ENCODE measurements around the gene IZUMO1. TPM values are rescaled to one million over a fixed set of nuclear protein-coding genes. Genes with fewer than 3 reads are reported as not detected.
A peak's percentile ranks its signal among the peaks of the same experiment; 100 is the strongest.

IZUMO1 gene
- total RNA-seq, 2 donors from 2014 or later, result not detected

GRCh38 chr19:48737360-48737998, 9.2 kb downstream of the IZUMO1 start:
- Histone ChIP-seq H3K27me3 (peaks cover 5% of the 10 kb centered on the region), H3K4me1 (no peaks in the 10 kb centered on the region), H3K27ac (no peak overlapping the region), H3K36me3 (no peaks in the 10 kb centered on the region), H3K4me3 (no peak overlapping the region), H3K9ac (ENCODE audit: low read depth in 2 of 2, low read length in 2 of 2) (no peak overlapping the region), H3K9me3 (no peaks in the 10 kb centered on the region)
- TF ChIP-seq, protein P1, sequence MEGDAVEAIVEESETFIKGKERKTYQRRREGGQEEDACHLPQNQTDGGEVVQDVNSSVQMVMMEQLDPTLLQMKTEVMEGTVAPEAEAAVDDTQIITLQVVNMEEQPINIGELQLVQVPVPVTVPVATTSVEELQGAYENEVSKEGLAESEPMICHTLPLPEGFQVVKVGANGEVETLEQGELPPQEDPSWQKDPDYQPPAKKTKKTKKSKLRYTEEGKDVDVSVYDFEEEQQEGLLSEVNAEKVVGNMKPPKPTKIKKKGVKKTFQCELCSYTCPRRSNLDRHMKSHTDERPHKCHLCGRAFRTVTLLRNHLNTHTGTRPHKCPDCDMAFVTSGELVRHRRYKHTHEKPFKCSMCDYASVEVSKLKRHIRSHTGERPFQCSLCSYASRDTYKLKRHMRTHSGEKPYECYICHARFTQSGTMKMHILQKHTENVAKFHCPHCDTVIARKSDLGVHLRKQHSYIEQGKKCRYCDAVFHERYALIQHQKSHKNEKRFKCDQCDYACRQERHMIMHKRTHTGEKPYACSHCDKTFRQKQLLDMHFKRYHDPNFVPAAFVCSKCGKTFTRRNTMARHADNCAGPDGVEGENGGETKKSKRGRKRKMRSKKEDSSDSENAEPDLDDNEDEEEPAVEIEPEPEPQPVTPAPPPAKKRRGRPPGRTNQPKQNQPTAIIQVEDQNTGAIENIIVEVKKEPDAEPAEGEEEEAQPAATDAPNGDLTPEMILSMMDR (IDR thresholded peaks at IDR 0.05), result no peak
- intact Hi-C loops (cut with DNase I), result loop anchor here (5.0 kb wide), 2 partner anchors 60 to 90 kb away; partner anchors contain the start of gene CA11
- no peak for DNase-seq

DNA sequence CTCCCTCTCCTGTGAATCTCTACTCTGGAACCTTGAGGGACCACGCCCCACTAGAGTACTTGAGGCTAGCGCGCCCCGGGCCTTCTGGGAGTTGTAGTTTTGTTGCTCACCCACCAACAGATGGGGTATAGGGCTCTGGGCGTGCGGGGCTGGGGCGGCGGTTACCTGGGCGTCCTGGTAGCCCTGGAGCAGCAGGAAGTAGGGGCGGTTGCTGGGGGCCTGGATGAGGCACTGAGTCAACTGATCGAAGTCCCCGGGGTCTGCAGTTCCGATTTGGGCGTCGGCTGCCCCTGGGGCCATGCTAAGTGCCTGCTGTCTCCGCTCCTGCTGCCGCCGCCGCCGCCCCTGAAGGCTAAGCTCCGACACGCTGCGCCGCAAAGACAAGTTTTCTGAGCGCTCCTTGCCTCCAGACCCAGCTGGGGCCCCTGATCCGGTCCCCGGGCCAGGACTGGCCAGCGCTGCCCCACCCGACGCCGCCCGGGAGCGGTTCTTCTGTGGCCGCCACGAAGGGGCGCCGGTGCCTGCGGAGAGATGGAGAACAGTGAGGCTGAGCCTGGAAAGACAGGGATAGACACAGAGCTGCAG, 11.6 kb downstream of the IZUMO1 start:
- Histone ChIP-seq H3K4me1 (no peaks in the 10 kb centered on the region), H3K4me3 (no peak overlapping the region), H3K9me3 (no peaks in the 10 kb centered on the region), H3K27ac (no peak overlapping the region), H3K27me3 (peaks cover 4% of the 10 kb centered on the region), H3K36me3 (no peaks in the 10 kb centered on the region), H3K9ac (ENCODE audit: low read depth in 2 of 2, low read length in 2 of 2) (peak overlapping the region in 1 of 2 donors; percentile 50)
- intact Hi-C loops (cut with DNase I), result loop anchor here (5.0 kb wide), 2 partner anchors 58 to 88 kb away; partner anchors contain the start of gene CA11
- no peak for DNase-seq
- TF ChIP-seq, protein P1 (IDR thresholded peaks at IDR 0.05), result no peak

- Histone ChIP-seq H3K27me3 (no peaks in the 10 kb centered on the region), H3K36me3 (no peaks in the 10 kb centered on the region), H3K4me3 (no peak overlapping the region), H3K9ac (ENCODE audit: low read depth in 2 of 2, low read length in 2 of 2) (no peak overlapping the region), H3K4me1 (no peaks in the 10 kb centered on the region), H3K27ac (no peak overlapping the region), H3K9me3 (no peaks in the 10 kb centered on the region)
- TF ChIP-seq, protein P1 (IDR thresholded peaks at IDR 0.05), result no peak
- intact Hi-C loops (cut with DNase I), result loop anchor here (5.0 kb wide), 2 partner anchors 57 to 87 kb away; partner anchors contain the start of gene CA11
- DNase-seq, result no peak
Observed at GRCh38 chr19:48734625-48735024, 12.1 kb downstream of the IZUMO1 start.

DNA sequence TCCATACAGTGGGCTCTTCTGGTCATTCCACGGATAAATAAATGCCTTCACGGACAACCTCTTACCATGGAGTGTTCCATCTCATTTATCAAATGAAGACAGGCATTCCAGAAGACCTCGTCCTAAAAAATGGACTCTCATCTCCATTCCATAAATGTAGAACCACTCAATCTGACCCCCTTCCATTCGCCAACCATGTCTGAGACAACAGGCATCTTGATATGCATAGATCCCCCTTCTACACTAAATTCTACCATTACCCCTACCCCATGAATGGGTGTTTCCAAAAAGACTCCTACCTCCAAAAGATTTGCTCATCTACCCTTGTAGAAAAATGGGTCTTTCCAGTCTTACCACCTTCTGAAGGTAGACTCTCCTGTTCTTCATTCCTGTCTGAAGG, 15.3 kb downstream of the IZUMO1 start:
- no peak for DNase-seq
- H3K9ac ChIP-seq (ENCODE audit: low read depth in 2 of 2, low read length in 2 of 2), result no peak overlapping the region
- intact Hi-C loops (cut with DNase I), result no loop called here

GRCh38 chr19:48728911-48729664, 17.6 kb downstream of the IZUMO1 start:
- no peaks in the 10 kb centered on the region for H3K4me1 ChIP-seq
- no peaks in the 10 kb centered on the region for H3K9me3 ChIP-seq
- no peak overlapping the region for H3K27ac ChIP-seq
- no peaks in the 10 kb centered on the region for H3K36me3 ChIP-seq
- H3K4me3 ChIP-seq, result no peak overlapping the region
- TF ChIP-seq, protein P1 (IDR thresholded peaks at IDR 0.05), result no peak
- intact Hi-C loops (cut with DNase I), result no loop called here
- no peak overlapping the region for H3K9ac ChIP-seq (ENCODE audit: low read depth in 2 of 2, low read length in 2 of 2)
- H3K27me3 ChIP-seq, result no peaks in the 10 kb centered on the region
- no peak for DNase-seq

More for the DNA sequence above, 15.3 kb downstream of the IZUMO1 start:
- Histone ChIP-seq H3K9me3 (no peaks in the 10 kb centered on the region), H3K27me3 (no peaks in the 10 kb centered on the region), H3K4me1 (no peaks in the 10 kb centered on the region), H3K36me3 (no peaks in the 10 kb centered on the region), H3K4me3 (no peak overlapping the region), H3K27ac (no peak overlapping the region)
- TF ChIP-seq, protein P1 (IDR thresholded peaks at IDR 0.05), result no peak

All from colonic mucosa (tissue), 4 donors.